ENCODE data around the gene ACR.

ACR gene

GRCh38 chr22:50730013-50730891 lies 7.8 kb upstream of the ACR start:
- no peak overlapping the region for H3K4me3 ChIP-seq (ENCODE audit: low read depth, low read length)
- no peak for TF ChIP-seq CTCF (IDR thresholded peaks at IDR 0.05; ENCODE audit: low read depth, low read length)

GRCh38 chr22:50730941-50731661 lies 6.9 kb upstream of the ACR start:
- TF ChIP-seq CTCF (IDR thresholded peaks at IDR 0.05; ENCODE audit: low read depth, low read length): no peak
- no peak overlapping the region for H3K4me3 ChIP-seq (ENCODE audit: low read depth, low read length)

GRCh38 chr22:50731811-50732624 lies 6.0 kb upstream of the ACR start:
- no peak overlapping the region for H3K4me3 ChIP-seq (ENCODE audit: low read depth, low read length)
- peak; percentile 84 for TF ChIP-seq CTCF (IDR thresholded peaks at IDR 0.05; ENCODE audit: low read depth, low read length)

- TF ChIP-seq CTCF (IDR thresholded peaks at IDR 0.05; ENCODE audit: low read depth, low read length): no peak
- no peak overlapping the region for H3K4me3 ChIP-seq (ENCODE audit: low read depth, low read length)
Measured at GRCh38 chr22:50732681-50733080, 5.3 kb upstream of the ACR start.

- TF ChIP-seq CTCF (IDR thresholded peaks at IDR 0.05; ENCODE audit: low read depth, low read length): no peak
- H3K4me3 ChIP-seq (ENCODE audit: low read depth, low read length): peak overlapping the region; percentile 17; the same call in 1 of the 2 replicates
Measured at GRCh38 chr22:50733521-50734342, 4.3 kb upstream of the ACR start.

- H3K4me3 ChIP-seq (ENCODE audit: low read depth, low read length): no peak overlapping the region
- no peak for TF ChIP-seq CTCF (IDR thresholded peaks at IDR 0.05; ENCODE audit: low read depth, low read length)
Measured at GRCh38 chr22:50734343-50734771, 3.6 kb upstream of the ACR start.
